ENCODE results near the gene XAGE3. TPM values are rescaled to one million over a fixed set of nuclear protein-coding genes. Genes with fewer than 3 reads are reported as not detected.
"Not testable (repeated sequence)": the region's sequence is repeated elsewhere in the genome, so short reads cannot be mapped to it uniquely, and the experiment has no call there.

The XAGE3 gene
- polyA plus RNA-seq, 1 donor (not counting 4 experiments of a cell fraction or from before 2014, with no cell fraction given), result not detected

GRCh38 chrX:52907900-52908299 is 40.0 kb upstream of the XAGE3 start:
- H3K9me3 ChIP-seq (ENCODE audit: control insufficient read depth, low read depth, low read length); H3K4me2 ChIP-seq (ENCODE audit: control insufficient read depth, extremely low read depth, insufficient read depth, low read depth, low read length); H3K4me3 ChIP-seq (ENCODE audit: control insufficient read depth in 2 of 3, extremely low read depth in 1 of 3, insufficient read depth in 2 of 3, low read depth in 1 of 3, low read length in 3 of 3); H2AFZ ChIP-seq (ENCODE audit: control insufficient read depth, low read length); H3K4me1 ChIP-seq (ENCODE audit: control insufficient read depth, extremely low read depth, insufficient read depth, low read length); H3K79me2 ChIP-seq (ENCODE audit: control insufficient read depth, insufficient read depth, low read length); H3K27ac ChIP-seq (ENCODE audit: control insufficient read depth, insufficient read depth, low read length); H3K27me3 ChIP-seq (ENCODE audit: control insufficient read depth, extremely low read depth, insufficient read depth, low read length); H3K9me1 ChIP-seq (ENCODE audit: control insufficient read depth, extremely low read depth, insufficient read depth, low read length); H3K9ac ChIP-seq (ENCODE audit: control insufficient read depth, extremely low read depth, insufficient read depth, low read length); dilution Hi-C loops (cut with MboI; ENCODE audit: extremely low pct_ligation_motif_present, low sequenced_read_pairs); DNase-seq (ENCODE audit: low read depth, low spot score); H4K20me1 ChIP-seq (ENCODE audit: control insufficient read depth, extremely low read depth, insufficient read depth, low read length); FAIRE-seq; H3K36me3 ChIP-seq (ENCODE audit: control insufficient read depth in 2 of 2, extremely low read depth in 1 of 2, insufficient read depth in 2 of 2, low read length in 2 of 2): not testable (repeated sequence)

- FAIRE-seq; DNase-seq (ENCODE audit: low read depth, low spot score); H3K4me1 ChIP-seq (ENCODE audit: control insufficient read depth, extremely low read depth, insufficient read depth, low read length); dilution Hi-C loops (cut with MboI; ENCODE audit: extremely low pct_ligation_motif_present, low sequenced_read_pairs); H3K4me2 ChIP-seq (ENCODE audit: control insufficient read depth, extremely low read depth, insufficient read depth, low read depth, low read length); H3K9me3 ChIP-seq (ENCODE audit: control insufficient read depth, low read depth, low read length); H3K9me1 ChIP-seq (ENCODE audit: control insufficient read depth, extremely low read depth, insufficient read depth, low read length); H3K36me3 ChIP-seq (ENCODE audit: control insufficient read depth in 2 of 2, extremely low read depth in 1 of 2, insufficient read depth in 2 of 2, low read length in 2 of 2); H2AFZ ChIP-seq (ENCODE audit: control insufficient read depth, low read length); H3K27me3 ChIP-seq (ENCODE audit: control insufficient read depth, extremely low read depth, insufficient read depth, low read length); H3K27ac ChIP-seq (ENCODE audit: control insufficient read depth, insufficient read depth, low read length); H3K4me3 ChIP-seq (ENCODE audit: control insufficient read depth in 2 of 3, extremely low read depth in 1 of 3, insufficient read depth in 2 of 3, low read depth in 1 of 3, low read length in 3 of 3); H3K9ac ChIP-seq (ENCODE audit: control insufficient read depth, extremely low read depth, insufficient read depth, low read length); H3K79me2 ChIP-seq (ENCODE audit: control insufficient read depth, insufficient read depth, low read length); H4K20me1 ChIP-seq (ENCODE audit: control insufficient read depth, extremely low read depth, insufficient read depth, low read length): not testable (repeated sequence)
Observed at GRCh38 chrX:52907137-52907536, 39.3 kb upstream of the XAGE3 start.

- FAIRE-seq; H2AFZ ChIP-seq (ENCODE audit: control insufficient read depth, low read length); H3K79me2 ChIP-seq (ENCODE audit: control insufficient read depth, insufficient read depth, low read length); H3K9ac ChIP-seq (ENCODE audit: control insufficient read depth, extremely low read depth, insufficient read depth, low read length); H3K4me1 ChIP-seq (ENCODE audit: control insufficient read depth, extremely low read depth, insufficient read depth, low read length); H3K9me3 ChIP-seq (ENCODE audit: control insufficient read depth, low read depth, low read length); H3K27me3 ChIP-seq (ENCODE audit: control insufficient read depth, extremely low read depth, insufficient read depth, low read length); H4K20me1 ChIP-seq (ENCODE audit: control insufficient read depth, extremely low read depth, insufficient read depth, low read length); H3K9me1 ChIP-seq (ENCODE audit: control insufficient read depth, extremely low read depth, insufficient read depth, low read length); H3K4me2 ChIP-seq (ENCODE audit: control insufficient read depth, extremely low read depth, insufficient read depth, low read depth, low read length); H3K27ac ChIP-seq (ENCODE audit: control insufficient read depth, insufficient read depth, low read length); H3K4me3 ChIP-seq (ENCODE audit: control insufficient read depth in 2 of 3, extremely low read depth in 1 of 3, insufficient read depth in 2 of 3, low read depth in 1 of 3, low read length in 3 of 3); DNase-seq (ENCODE audit: low read depth, low spot score); dilution Hi-C loops (cut with MboI; ENCODE audit: extremely low pct_ligation_motif_present, low sequenced_read_pairs); H3K36me3 ChIP-seq (ENCODE audit: control insufficient read depth in 2 of 2, extremely low read depth in 1 of 2, insufficient read depth in 2 of 2, low read length in 2 of 2): not testable (repeated sequence)
Observed at GRCh38 chrX:52906072-52906471, 38.2 kb upstream of the XAGE3 start.

GRCh38 chrX:52905531-52905930 is 37.6 kb upstream of the XAGE3 start:
- H4K20me1 ChIP-seq (ENCODE audit: control insufficient read depth, extremely low read depth, insufficient read depth, low read length); H3K4me3 ChIP-seq (ENCODE audit: control insufficient read depth in 2 of 3, extremely low read depth in 1 of 3, insufficient read depth in 2 of 3, low read depth in 1 of 3, low read length in 3 of 3); H3K27me3 ChIP-seq (ENCODE audit: control insufficient read depth, extremely low read depth, insufficient read depth, low read length); dilution Hi-C loops (cut with MboI; ENCODE audit: extremely low pct_ligation_motif_present, low sequenced_read_pairs); FAIRE-seq; H3K9ac ChIP-seq (ENCODE audit: control insufficient read depth, extremely low read depth, insufficient read depth, low read length); H3K27ac ChIP-seq (ENCODE audit: control insufficient read depth, insufficient read depth, low read length); DNase-seq (ENCODE audit: low read depth, low spot score); H3K9me1 ChIP-seq (ENCODE audit: control insufficient read depth, extremely low read depth, insufficient read depth, low read length); H3K36me3 ChIP-seq (ENCODE audit: control insufficient read depth in 2 of 2, extremely low read depth in 1 of 2, insufficient read depth in 2 of 2, low read length in 2 of 2); H3K4me2 ChIP-seq (ENCODE audit: control insufficient read depth, extremely low read depth, insufficient read depth, low read depth, low read length); H3K9me3 ChIP-seq (ENCODE audit: control insufficient read depth, low read depth, low read length); H3K79me2 ChIP-seq (ENCODE audit: control insufficient read depth, insufficient read depth, low read length); H3K4me1 ChIP-seq (ENCODE audit: control insufficient read depth, extremely low read depth, insufficient read depth, low read length); H2AFZ ChIP-seq (ENCODE audit: control insufficient read depth, low read length): not testable (repeated sequence)

- H3K9ac ChIP-seq (ENCODE audit: control insufficient read depth, extremely low read depth, insufficient read depth, low read length); H3K27ac ChIP-seq (ENCODE audit: control insufficient read depth, insufficient read depth, low read length); H3K4me3 ChIP-seq (ENCODE audit: control insufficient read depth in 2 of 3, extremely low read depth in 1 of 3, insufficient read depth in 2 of 3, low read depth in 1 of 3, low read length in 3 of 3); DNase-seq (ENCODE audit: low read depth, low spot score); H3K79me2 ChIP-seq (ENCODE audit: control insufficient read depth, insufficient read depth, low read length); dilution Hi-C loops (cut with MboI; ENCODE audit: extremely low pct_ligation_motif_present, low sequenced_read_pairs); H3K36me3 ChIP-seq (ENCODE audit: control insufficient read depth in 2 of 2, extremely low read depth in 1 of 2, insufficient read depth in 2 of 2, low read length in 2 of 2); H4K20me1 ChIP-seq (ENCODE audit: control insufficient read depth, extremely low read depth, insufficient read depth, low read length); H3K4me1 ChIP-seq (ENCODE audit: control insufficient read depth, extremely low read depth, insufficient read depth, low read length); H2AFZ ChIP-seq (ENCODE audit: control insufficient read depth, low read length); H3K4me2 ChIP-seq (ENCODE audit: control insufficient read depth, extremely low read depth, insufficient read depth, low read depth, low read length); H3K27me3 ChIP-seq (ENCODE audit: control insufficient read depth, extremely low read depth, insufficient read depth, low read length); H3K9me3 ChIP-seq (ENCODE audit: control insufficient read depth, low read depth, low read length); H3K9me1 ChIP-seq (ENCODE audit: control insufficient read depth, extremely low read depth, insufficient read depth, low read length): not testable (repeated sequence)
- peak; percentile 13 for FAIRE-seq
Observed at GRCh38 chrX:52896855-52897709, 29.2 kb upstream of the XAGE3 start, which contains the start of gene FAM156B. FAM156B (plus strand) TSS chrX:52897330; CDS start chrX:52907226, 9,896 bp downstream.
